HG02981 (cell line): ENCODE measurements around the gene DUSP22.
"Not testable (repeated sequence)": the region's sequence is repeated elsewhere in the genome, so short reads cannot be mapped to it uniquely, and the experiment has no call there.

Experiments
- ATAC-seq: cut with Tn5 transposase; IDR thresholded peaks from one replicate; pipeline ENCODE4 v1.9.1; 2021; ENCODE audit warnings: mild to moderate bottlenecking, moderate library complexity; ENCODE audit not compliant: unreplicated experiment

DUSP22 gene

GRCh38 chr6:377641-378020 is 85.3 kb downstream of the DUSP22 start:
- ATAC-seq, result not testable (repeated sequence)

- ATAC-seq, result no peak
These were observed 86.0 kb downstream of the DUSP22 start for GRCh38 chr6:378090-378957.

DNA sequence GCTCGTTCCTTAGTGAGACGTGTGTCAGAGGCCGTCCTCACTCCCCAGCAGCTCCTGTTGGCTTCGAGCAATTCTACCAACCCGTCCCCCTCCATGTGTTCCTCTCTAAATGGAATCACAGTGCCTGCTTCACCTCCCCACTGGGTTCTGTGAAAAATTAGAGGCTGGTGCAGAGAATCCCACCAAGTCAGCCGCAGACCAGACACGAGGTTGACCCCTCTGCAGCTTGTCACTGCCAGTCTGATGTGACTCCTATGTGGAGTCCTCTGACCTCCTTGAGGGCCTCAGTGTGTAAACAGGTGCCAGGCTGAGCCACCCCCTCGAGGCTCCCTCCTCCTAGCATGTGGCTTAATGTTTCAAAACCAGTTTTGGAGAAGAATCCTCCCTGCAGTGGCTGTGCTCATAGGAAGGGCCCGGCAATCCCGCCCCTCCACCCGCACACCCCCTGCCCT is 86.7 kb downstream of the DUSP22 start:
- ATAC-seq, result peak; percentile 3

DNA sequence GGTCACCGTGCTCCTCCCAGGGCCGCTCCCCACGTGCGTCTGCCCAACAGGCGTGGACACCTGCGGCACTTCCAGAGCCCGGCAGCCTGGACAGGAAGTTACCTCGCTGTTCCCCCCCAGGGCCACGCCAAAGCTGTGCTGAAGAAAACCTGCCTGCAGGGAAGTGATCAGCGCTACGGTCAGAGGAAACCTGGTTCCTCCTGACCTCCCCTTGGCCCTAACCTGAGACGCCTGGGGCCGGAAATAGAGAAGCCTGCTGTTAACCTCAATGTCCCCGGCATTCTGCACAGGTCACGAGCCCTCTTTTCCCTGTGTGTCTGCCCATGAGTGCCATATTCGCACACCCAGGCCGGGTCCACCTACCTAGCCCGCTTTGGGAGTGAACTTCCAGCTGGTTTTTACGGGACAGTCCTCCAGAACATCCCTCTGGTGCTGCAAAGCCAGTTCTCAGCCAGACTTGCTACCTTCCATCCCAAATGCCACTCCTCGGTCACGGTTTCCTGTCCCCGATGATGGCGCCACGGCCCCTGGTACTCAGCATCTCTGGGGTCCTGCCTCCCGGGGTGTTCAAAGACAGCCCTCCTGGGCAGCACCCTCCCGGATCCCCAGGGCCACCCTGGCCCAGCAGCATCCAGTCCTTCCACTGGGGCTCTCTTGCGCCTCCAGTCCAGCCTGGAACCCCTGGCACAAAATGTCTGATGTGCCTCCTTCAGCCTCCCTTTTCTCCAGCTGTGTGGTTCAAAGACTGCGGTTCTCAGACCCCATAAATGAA is 87.3 kb downstream of the DUSP22 start:
- ATAC-seq, result peak; percentile 60

GRCh38 chr6:380234-381218 is 88.2 kb downstream of the DUSP22 start:
- no peak for ATAC-seq

DNA sequence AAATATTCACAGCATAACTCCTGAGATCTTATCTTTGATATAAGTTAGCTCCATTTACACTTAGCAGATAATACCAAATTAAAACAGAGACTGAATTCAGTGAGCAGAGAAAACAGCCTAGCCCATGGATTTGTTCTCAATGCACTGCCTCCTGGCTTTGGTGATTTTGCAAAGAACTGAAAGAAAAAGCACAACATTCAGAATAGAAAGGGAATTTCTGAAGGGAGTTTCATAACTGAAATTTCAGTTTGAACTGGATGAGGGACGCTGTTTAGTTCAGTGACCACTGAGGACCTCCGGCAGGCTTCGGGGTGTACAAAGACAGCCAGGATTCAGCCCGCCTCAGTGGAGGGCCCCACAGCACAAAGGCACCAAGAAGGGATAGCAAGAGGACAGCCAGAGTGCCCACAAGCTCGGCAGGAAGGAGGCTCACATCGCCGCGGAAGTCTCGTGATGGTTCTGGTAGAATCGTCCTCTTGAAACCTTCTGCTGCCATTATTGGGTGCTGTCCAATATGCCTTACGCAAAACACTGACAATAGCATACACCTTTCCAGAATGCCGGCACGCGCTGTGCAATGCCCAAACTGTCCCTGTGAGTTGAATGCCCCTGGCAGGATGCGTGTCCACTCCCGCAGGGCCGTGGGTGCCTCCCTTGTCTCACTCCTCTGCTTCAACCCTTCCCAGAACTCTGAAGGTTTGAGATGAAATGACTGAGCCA is 89.6 kb downstream of the DUSP22 start:
- ATAC-seq, result no peak

DNA sequence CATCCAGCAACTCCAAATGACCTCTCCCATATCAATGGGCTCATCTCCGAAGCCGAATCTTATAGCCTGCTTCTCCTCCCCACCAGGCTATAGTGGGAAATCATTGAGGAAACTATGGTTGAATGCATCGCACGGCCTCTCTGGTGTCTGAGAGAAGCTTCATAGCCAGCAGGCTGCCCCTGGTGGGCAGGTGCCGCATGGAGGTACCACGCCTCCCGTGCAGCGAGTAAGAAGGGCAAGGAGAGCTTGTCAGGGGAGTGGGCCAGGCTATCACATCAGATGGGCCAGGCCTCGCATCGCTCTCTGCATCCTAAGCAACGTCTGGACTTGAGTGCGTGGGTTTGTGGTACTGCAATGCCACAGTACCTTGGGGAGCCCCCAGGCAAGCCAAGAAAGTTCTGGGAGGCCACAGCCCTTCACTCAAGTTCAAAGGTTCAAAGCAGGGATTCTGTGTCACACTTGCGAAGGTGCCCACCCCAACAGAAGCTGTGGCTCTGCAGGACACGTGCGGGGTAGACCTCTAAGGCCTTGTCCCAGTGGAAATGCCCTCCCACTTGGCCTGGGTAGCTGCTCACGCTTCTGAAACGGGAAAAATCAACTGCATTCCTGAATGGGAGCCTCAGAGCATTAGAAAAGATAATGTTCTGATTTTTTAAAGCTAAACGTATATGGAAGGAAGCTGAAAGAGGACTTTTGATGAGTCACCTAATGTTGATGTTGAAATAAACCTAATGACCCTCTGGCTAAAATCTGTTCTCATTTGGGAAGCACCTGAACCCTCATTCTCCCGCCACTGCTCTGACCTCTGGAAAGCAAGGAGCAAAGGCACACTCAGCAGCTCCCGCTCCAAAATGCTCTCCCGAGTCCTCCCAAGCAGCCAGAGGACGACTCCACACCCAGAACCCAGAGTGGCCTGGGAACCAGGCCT is 90.9 kb downstream of the DUSP22 start:
- no peak for ATAC-seq

GRCh38 chr6:383856-384255 is 91.6 kb downstream of the DUSP22 start:
- no peak for ATAC-seq

GRCh38 chr6:384898-385297 is 92.6 kb downstream of the DUSP22 start:
- ATAC-seq, result no peak

- no peak for ATAC-seq
These were observed 93.3 kb downstream of the DUSP22 start for GRCh38 chr6:385614-386013.

GRCh38 chr6:386688-387266 is 94.5 kb downstream of the DUSP22 start:
- no peak for ATAC-seq

DNA sequence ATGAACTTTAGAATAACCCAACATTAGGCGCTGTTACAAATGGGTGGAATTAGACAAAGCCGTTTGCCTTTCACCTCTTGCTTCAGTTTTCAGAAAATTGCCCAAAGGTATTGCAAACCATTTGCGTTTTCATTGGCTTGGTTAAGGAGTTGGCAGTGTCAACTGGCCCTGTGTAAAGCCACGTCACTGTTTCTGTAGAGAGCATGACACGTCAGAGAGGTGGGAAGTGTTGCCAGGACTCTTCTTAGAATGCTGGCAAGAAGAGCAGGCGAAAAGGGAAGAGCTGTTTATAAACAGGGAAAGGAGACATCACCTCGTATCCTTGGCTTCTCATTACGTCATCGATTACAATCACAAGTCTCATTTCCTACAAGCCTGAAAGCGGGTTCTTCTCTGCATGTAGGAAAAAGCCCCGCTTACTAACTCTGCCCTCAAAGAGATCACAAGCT is 95.0 kb downstream of the DUSP22 start:
- ATAC-seq, result no peak

GRCh38 chr6:388202-388903 is 96.1 kb downstream of the DUSP22 start:
- no peak for ATAC-seq

- no peak for ATAC-seq
These were observed 96.9 kb downstream of the DUSP22 start for GRCh38 chr6:389143-389542.

DNA sequence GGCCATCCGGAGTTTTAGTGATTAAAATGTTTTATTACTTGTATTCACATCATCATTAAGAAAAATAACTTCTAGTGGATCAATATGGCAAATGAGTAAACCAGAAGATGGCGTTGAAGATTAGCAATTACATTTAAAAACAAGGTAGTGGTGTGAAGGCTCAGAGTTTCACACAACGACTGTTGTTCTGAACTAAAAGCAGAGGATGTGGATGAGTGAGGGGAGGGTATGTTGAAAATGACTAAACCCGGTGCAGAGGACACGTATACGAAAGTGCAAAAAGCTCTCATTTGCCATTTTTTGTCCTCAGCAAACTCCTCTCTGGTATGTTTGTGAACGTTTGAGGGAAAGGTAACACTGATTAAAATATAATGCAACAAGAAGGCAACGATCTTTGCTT is 97.3 kb downstream of the DUSP22 start:
- peak; percentile 33 for ATAC-seq

GRCh38 chr6:390914-391558 is 98.7 kb downstream of the DUSP22 start:
- peak; percentile 15 for ATAC-seq

DNA sequence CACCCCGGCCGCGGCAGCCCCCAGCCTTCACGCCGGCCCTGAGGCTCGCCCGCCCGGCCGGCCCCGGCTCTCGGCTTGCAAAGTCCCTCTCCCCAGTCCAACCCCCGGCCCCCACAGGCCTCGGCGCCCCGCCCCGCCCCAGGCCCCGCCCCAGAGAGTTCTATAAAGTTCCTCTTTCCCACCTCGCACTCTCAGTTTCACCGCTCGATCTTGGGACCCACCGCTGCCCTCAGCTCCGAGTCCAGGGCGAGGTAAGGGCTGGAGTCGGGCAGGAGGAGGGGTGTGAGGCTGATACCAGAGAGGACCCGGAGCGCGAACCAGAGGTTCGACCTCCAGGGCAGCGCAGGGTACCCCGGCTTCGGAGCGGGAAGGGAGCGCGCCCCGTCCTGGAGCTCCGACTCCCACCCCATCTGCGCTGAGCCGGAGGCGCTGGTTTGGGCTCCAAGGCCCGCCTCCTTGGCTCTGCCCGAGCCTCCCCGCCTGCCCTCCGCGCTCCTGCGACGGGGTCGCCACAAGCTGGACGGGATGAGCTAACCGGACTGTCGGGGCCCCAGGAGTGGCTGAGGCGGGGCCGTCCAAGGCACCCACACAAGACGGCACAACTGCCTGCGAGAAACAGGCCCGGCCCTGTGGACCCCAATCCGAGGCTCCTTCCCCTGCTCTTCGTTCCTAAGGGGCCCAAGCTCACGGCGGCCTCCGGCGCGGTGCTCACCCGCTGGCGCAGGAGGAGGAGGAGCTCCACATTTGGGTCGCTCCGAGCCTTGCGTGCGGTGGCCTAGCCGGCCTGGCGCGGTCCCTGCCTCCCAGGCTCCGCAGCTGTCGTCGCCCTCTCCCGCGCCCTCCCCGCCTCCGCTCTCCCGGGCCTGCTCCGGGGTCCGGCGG is 99.5 kb downstream of the DUSP22 start, which contains the start of gene IRF4:
Gene IRF4 (plus strand): TSS at position 194 of the 882 bp plus-strand sequence. CDS start 1,401 bp downstream, outside the sequence.
- peak; percentile 44 for ATAC-seq
